AG08395 (cell line): ENCODE measurements around the gene RGS3.

ENCODE experiments used
- DNase-seq: peaks from one replicate; pipeline ENCODE4 v3.0.0; 2012; ENCODE audit warnings: mixed read lengths, low spot score

The RGS3 gene

GRCh38 chr9:113570749-113571711 lies 107.5 kb downstream of the RGS3 start:
- no peak for DNase-seq

- no peak for DNase-seq
Measured at GRCh38 chr9:113572076-113572861, 108.7 kb downstream of the RGS3 start.

GRCh38 chr9:113573046-113573958 lies 109.8 kb downstream of the RGS3 start:
- DNase-seq: no peak

- DNase-seq: no peak
Measured at GRCh38 chr9:113573959-113574352, 110.4 kb downstream of the RGS3 start.

GRCh38 chr9:113574441-113575262 lies 111.1 kb downstream of the RGS3 start:
- no peak for DNase-seq

- DNase-seq: peak; percentile 57
Measured at GRCh38 chr9:113577525-113578261, 114.2 kb downstream of the RGS3 start.

GRCh38 chr9:113578279-113578865 lies 114.8 kb downstream of the RGS3 start:
- no peak for DNase-seq

- peak; percentile 97 for DNase-seq
Measured at GRCh38 chr9:113578882-113579282, 115.4 kb downstream of the RGS3 start.

- DNase-seq: no peak
Measured at GRCh38 chr9:113579283-113580040, 115.9 kb downstream of the RGS3 start.

- DNase-seq: no peak
Measured at GRCh38 chr9:113580041-113580953, 116.8 kb downstream of the RGS3 start.

- no peak for DNase-seq
Measured at GRCh38 chr9:113580954-113581311, 117.4 kb downstream of the RGS3 start.

- DNase-seq: peak; percentile 49
Measured at GRCh38 chr9:113581865-113582697, 118.6 kb downstream of the RGS3 start.

GRCh38 chr9:113582698-113583200 lies 119.2 kb downstream of the RGS3 start:
- no peak for DNase-seq

GRCh38 chr9:113583511-113584427 lies 120.2 kb downstream of the RGS3 start:
- DNase-seq: no peak

- no peak for DNase-seq
Measured at GRCh38 chr9:113584428-113585084, 121.0 kb downstream of the RGS3 start.
